GM20431 (cell line): ENCODE data around the gene GMPR2.

Experiments used
- in situ Hi-C: fragments of 300-500 bp; cut with MseI, MboI; formaldehyde crosslinking; loops from one replicate; pipeline ENCODE4 v1.15.0; 2020; ENCODE audit warnings: low sequenced_read_pairs; ENCODE audit not compliant: unreplicated experiment

The GMPR2 gene

GRCh38 chr14:24262821-24263733 lies 30.3 kb downstream of the GMPR2 start, which contains the start of gene TGM1:
Gene TGM1 (minus strand): TSS chr14:24263177. CDS start chr14:24262352, 825 bp downstream.
- in situ Hi-C loops = no loop called here

DNA sequence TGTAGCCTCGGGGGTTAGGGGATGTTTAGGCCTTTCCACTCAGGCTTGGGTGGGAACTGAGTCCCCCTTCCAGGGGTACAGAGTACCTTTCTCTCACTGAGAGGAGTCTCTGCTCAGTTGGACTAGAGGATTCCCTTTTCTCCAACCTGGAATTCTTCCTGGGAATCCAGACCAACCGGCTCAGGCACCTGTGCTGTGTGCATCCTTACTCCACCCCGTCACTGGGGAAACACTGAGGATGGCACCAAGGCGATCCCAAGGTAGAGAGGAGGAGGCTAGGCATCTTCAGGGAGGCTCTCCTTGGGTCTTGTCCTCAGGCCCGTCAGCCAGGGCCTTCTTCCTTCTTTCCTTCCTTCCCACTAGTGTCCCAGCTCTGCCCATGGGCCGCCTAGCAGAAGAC lies 31.1 kb downstream of the GMPR2 start:
- in situ Hi-C loops = no loop called here

DNA sequence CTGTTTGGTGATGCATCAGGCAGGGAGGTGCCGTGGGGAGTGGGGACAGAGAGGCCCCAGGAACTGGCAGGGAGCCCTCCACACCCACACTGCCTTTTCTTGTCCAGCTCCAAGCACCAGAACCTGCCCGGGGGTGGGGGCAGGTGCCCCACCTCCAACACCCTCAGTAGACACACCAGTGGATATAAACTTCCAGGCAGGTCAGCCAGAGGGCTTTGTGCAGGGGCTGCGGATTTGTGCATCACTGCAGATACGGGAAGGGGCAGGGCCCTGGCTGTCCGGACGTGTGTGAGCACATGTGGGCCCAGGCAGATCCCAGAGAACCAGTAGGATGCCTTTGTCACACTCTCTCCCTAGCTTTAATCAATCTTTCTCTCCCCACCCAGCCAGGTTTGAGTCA lies 31.6 kb downstream of the GMPR2 start:
- in situ Hi-C loops = no loop called here

GRCh38 chr14:24266344-24267244 lies 33.9 kb downstream of the GMPR2 start:
- in situ Hi-C loops = no loop called here

- in situ Hi-C loops = no loop called here
Observed at GRCh38 chr14:24267516-24267915, 34.8 kb downstream of the GMPR2 start.

- in situ Hi-C loops = no loop called here
Observed at GRCh38 chr14:24268225-24268624, 35.5 kb downstream of the GMPR2 start.

DNA sequence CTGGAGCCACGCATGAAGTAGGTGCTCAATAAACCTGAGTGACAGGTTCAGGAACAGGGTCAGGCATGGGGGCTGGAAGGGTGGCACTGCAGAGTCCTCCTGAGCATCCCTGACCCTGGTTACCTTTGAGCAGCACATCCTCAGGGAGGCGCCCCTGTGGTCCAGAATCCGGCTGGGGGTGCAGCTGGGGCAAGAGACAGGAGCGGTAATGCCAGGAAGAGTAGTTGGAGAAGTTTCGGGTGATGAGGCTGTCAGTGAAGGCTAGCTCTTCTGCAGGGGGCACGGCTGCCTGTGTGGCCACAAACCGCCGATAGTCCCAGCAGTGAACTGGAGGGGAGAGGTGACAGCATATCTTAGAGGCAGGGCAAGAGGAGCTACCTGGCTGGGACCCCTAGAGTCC lies 36.6 kb downstream of the GMPR2 start:
- in situ Hi-C loops = no loop called here

GRCh38 chr14:24269910-24270536 lies 37.3 kb downstream of the GMPR2 start:
- in situ Hi-C loops = no loop called here

GRCh38 chr14:24270537-24271133 lies 37.9 kb downstream of the GMPR2 start:
- in situ Hi-C loops = no loop called here

GRCh38 chr14:24271134-24271833 lies 38.6 kb downstream of the GMPR2 start, which contains the start of gene RABGGTA:
Gene RABGGTA (minus strand): TSS chr14:24271597. CDS start chr14:24271115, 482 bp downstream.
- in situ Hi-C loops = no loop called here

- in situ Hi-C loops = no loop called here
Observed at GRCh38 chr14:24271834-24272263, 39.1 kb downstream of the GMPR2 start.

GRCh38 chr14:24272467-24272866 lies 39.7 kb downstream of the GMPR2 start:
- in situ Hi-C loops = no loop called here

DNA sequence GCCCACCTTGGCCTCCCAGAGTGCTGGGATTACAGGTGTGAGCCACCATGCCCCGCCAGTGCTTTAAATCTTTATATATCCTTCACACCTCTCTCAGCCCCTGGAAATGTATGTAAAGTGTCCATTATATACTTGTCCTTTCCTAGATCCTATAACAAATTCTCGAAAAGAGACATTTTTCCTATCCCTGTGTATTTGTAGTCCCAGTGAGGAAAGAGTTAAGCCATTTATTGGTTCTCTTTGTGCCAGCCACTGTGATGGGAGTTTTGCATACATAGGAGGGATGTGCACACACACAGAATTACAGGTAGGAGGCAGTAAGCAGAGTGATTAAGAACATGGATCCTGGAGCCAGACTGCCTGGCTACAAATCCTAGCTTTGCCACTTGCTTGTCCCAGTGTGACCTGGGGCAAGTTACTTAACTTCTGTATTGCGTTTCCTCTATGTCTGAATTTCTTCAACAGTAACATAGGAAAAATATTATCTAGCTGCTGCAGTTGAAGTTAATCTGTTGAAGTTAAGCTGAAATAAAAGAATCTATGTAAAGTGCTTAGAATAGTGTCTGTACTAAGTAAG lies 40.8 kb downstream of the GMPR2 start:
- in situ Hi-C loops = no loop called here

- in situ Hi-C loops = no loop called here
Observed at GRCh38 chr14:24274101-24274543, 41.4 kb downstream of the GMPR2 start.

DNA sequence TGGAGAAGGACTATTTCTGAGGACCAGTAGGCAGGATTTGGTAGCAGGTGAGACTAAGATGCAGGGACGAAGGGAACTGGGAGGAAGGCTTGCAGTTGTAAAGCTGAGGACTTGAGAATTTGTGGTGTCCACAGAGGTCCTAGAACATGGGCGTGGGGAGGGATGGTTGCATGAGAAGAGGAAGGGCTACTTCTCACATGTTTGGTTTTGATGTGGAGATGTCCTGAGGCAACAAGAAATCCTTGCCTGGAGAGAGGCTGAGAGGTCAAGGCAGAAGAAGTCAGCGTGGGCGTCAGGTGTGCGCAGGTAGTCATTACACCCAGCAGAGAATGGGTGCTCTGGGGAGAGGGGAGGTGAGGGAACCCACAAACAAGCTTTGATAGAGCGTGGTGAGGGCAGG lies 44.3 kb downstream of the GMPR2 start:
- in situ Hi-C loops = no loop called here

DNA sequence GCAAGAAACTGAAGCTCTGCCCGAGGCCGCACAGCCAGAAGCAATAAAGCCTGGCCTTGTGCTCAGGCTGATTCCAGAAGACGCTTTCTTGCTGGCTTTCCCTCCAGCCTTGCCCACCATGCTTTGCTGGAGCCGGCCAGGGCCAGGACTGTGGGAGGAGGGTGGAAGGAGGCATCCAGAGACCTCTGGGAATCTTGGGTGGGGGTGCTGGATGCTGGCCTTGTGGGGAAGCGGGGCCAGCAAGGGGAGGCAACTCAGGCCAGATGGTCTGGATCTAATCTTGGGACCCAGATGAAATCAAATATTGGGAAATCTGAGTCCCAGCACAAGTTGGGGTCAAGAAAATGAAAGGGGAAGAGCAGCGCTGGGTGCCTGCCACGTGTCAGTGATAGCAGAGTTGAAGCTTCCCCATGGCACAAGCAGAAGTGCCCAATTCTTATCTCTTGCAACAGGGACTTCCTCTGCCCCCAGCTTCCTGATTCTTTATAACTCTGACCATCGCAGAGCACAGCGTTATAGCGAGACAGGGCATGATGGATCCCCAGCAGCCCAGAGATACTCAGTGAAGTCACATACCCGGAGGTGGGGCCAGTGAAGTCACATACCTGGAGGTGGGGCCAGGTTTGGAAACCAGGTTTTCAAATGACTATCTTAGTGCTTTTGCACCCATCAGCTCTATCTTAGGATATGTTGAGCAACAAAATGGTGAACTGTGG lies 45.0 kb downstream of the GMPR2 start:
- in situ Hi-C loops = no loop called here

DNA sequence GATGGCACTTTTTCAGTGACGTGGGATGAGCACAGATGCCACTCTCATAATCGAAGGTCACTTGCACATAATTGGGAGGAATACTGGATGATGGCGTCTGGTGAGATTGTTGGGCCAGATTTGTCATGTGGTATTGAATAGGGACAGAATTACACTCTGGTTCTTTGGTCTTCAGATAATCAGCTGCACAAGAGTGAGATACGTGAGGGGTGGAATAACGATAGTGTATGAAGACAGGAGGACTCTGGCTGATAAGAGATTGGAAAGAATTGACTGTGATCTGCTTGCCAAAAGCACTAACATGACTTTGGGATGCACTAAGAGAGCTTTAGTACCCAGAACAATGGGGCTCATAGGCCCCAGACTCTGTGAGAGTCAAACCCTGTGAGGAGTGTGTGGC lies 45.7 kb downstream of the GMPR2 start:
- in situ Hi-C loops = no loop called here
